Fibroblast of pulmonary artery (primary cell): ENCODE data around the gene LRP2BP.
"Not testable (repeated sequence)": the region's sequence is repeated elsewhere in the genome, so short reads cannot be mapped to it uniquely, and the experiment has no call there.

ENCODE experiments used
- DNase-seq: peaks from one replicate; pipeline ENCODE4 v3.0.0-alpha.2; 2010; ENCODE audit warnings: low read depth
- H3K4me3 ChIP-seq: replicated peaks from 2 replicates; pipeline ENCODE4 v1.5.1; 2011; ENCODE audit warnings: low read depth, mild to moderate bottlenecking, control low read depth, low read length, moderate library complexity
- CTCF ChIP-seq: IDR thresholded peaks from 2 replicates; pipeline ENCODE4 v1.5.1; 2011; ENCODE audit warnings: mild to moderate bottlenecking, control low read depth, low read length, inconsistent platforms; ENCODE audit errors: missing control alignments

LRP2BP gene

GRCh38 chr4:185369731-185370130 lies 26.0 kb downstream of the LRP2BP start:
- no peak overlapping the region for H3K4me3 ChIP-seq
- TF ChIP-seq CTCF = no peak
- DNase-seq = peak; percentile 26

- H3K4me3 ChIP-seq = no peak overlapping the region
- no peak for TF ChIP-seq CTCF
- no peak for DNase-seq
These were observed 30.8 kb downstream of the LRP2BP start for GRCh38 chr4:185364886-185365285.

- no peak overlapping the region for H3K4me3 ChIP-seq
- no peak for DNase-seq
- TF ChIP-seq CTCF = no peak
These were observed 32.5 kb downstream of the LRP2BP start for GRCh38 chr4:185363251-185363650.

- DNase-seq, H3K4me3 ChIP-seq: not testable (repeated sequence)
These were observed 33.2 kb downstream of the LRP2BP start for GRCh38 chr4:185362570-185362969.

- no peak overlapping the region for H3K4me3 ChIP-seq
- no peak for TF ChIP-seq CTCF
- no peak for DNase-seq
These were observed 33.9 kb downstream of the LRP2BP start for GRCh38 chr4:185361872-185362271.

GRCh38 chr4:185359767-185360446 lies 35.8 kb downstream of the LRP2BP start:
- H3K4me3 ChIP-seq = no peak overlapping the region
- TF ChIP-seq CTCF = no peak
- peak; percentile 50 for DNase-seq

- H3K4me3 ChIP-seq = no peak overlapping the region
- DNase-seq = peak; percentile 31
- TF ChIP-seq CTCF = no peak
These were observed 36.8 kb downstream of the LRP2BP start for GRCh38 chr4:185358959-185359358.
